HepG2 (cell line): ENCODE results near the gene MPG. TPM values are rescaled to one million over a fixed set of nuclear protein-coding genes. Genes with fewer than 3 reads are reported as not detected.

Experiments used
- DDIT3 ChIP-seq: sonication (generic); formaldehyde crosslinking; IDR thresholded peaks from 2 replicates; pipeline ENCODE4 v1.4.0; 2020; ENCODE audit warnings: mild to moderate bottlenecking, missing genetic modification reagents
- GATAD2A ChIP-seq: IDR thresholded peaks from 2 replicates; pipeline ENCODE4 v1.6.1; 2016
- GTF2F1 ChIP-seq: fragments of 150-350 bp; IDR thresholded peaks from 2 replicates; pipeline ENCODE4 v1.6.1; 2014; ENCODE audit warnings: low read length
- JDP2 ChIP-seq: sonication (generic); formaldehyde crosslinking; IDR thresholded peaks from 2 replicates; pipeline ENCODE4 v1.8.1; 2022; ENCODE audit warnings: missing genetic modification reagents, borderline replicate concordance
- KLF12 ChIP-seq: sonication (generic); formaldehyde crosslinking; IDR thresholded peaks from 2 replicates; pipeline ENCODE4 v1.4.0; 2020; ENCODE audit warnings: missing genetic modification reagents, borderline replicate concordance
- MNT ChIP-seq: fragments of 450-650 bp; IDR thresholded peaks from 2 replicates; pipeline ENCODE4 v1.6.1; 2016
- ONECUT2 ChIP-seq: sonication (generic); formaldehyde crosslinking; IDR thresholded peaks from 2 replicates; pipeline ENCODE4 v1.4.0; 2020; ENCODE audit warnings: missing genetic modification reagents
- POLR2G ChIP-seq: fragments of 200-400 bp; formaldehyde crosslinking; IDR thresholded peaks from 2 replicates; pipeline ENCODE4 v1.6.1; 2018; ENCODE audit warnings: mild to moderate bottlenecking, low read depth, low read length, moderate library complexity
- RORA ChIP-seq: sonication (generic); formaldehyde crosslinking; IDR thresholded peaks from 2 replicates; pipeline ENCODE4 v1.5.0; 2020; ENCODE audit warnings: mild to moderate bottlenecking, missing genetic modification reagents, moderate library complexity
- SALL1 ChIP-seq: sonication (generic); formaldehyde crosslinking; IDR thresholded peaks from 2 replicates; pipeline ENCODE4 v1.8.0; 2022; ENCODE audit warnings: mild to moderate bottlenecking, missing genetic modification reagents
- TRAFD1 ChIP-seq: sonication (generic); formaldehyde crosslinking; IDR thresholded peaks from 2 replicates; pipeline ENCODE4 v1.5.1; 2020; ENCODE audit warnings: missing genetic modification reagents, mild to moderate bottlenecking, borderline replicate concordance
- U2AF2 ChIP-seq: fragments of 200-400 bp; formaldehyde crosslinking; IDR thresholded peaks from 2 replicates; pipeline ENCODE4 v1.6.1; 2017; ENCODE audit warnings: low read depth, mild to moderate bottlenecking, low read length
- XBP1 ChIP-seq: sonication (generic); formaldehyde crosslinking; IDR thresholded peaks from 2 replicates; pipeline ENCODE4 v1.5.0; 2020; ENCODE audit warnings: missing genetic modification reagents
- ZBTB1 ChIP-seq: sonication (generic); formaldehyde crosslinking; IDR thresholded peaks from 2 replicates; pipeline ENCODE4 v1.4.0; 2020; ENCODE audit warnings: missing genetic modification reagents, borderline replicate concordance
- ZBTB7B ChIP-seq: sonication (generic); formaldehyde crosslinking; IDR thresholded peaks from 2 replicates; pipeline ENCODE4 v1.4.0; 2020; ENCODE audit warnings: missing genetic modification reagents
- ZFP37 ChIP-seq: sonication (generic); formaldehyde crosslinking; IDR thresholded peaks from 2 replicates; pipeline ENCODE4 v1.4.0; 2020; ENCODE audit warnings: missing genetic modification reagents, borderline replicate concordance
- ZNF263 ChIP-seq: sonication (generic); formaldehyde crosslinking; IDR thresholded peaks from 2 replicates; pipeline ENCODE4 v1.4.0; 2020; ENCODE audit warnings: missing genetic modification reagents
- ZNF317 ChIP-seq: sonication (generic); formaldehyde crosslinking; IDR thresholded peaks from 2 replicates; pipeline ENCODE4 v1.5.0; 2020; ENCODE audit warnings: mild to moderate bottlenecking, missing genetic modification reagents
- ZNF558 ChIP-seq: sonication (generic); formaldehyde crosslinking; IDR thresholded peaks from 2 replicates; pipeline ENCODE4 v1.9.0; 2022; ENCODE audit warnings: mild to moderate bottlenecking, missing genetic modification reagents, borderline replicate concordance
- ZNF569 ChIP-seq: sonication (generic); formaldehyde crosslinking; IDR thresholded peaks from 2 replicates; pipeline ENCODE4 v1.5.0; 2020; ENCODE audit warnings: mild to moderate bottlenecking, missing genetic modification reagents, moderate library complexity, borderline replicate concordance
- ZNF572 ChIP-seq: sonication (generic); formaldehyde crosslinking; IDR thresholded peaks from 2 replicates; pipeline ENCODE4 v1.5.1; 2020; ENCODE audit warnings: mild to moderate bottlenecking, missing genetic modification reagents
- ZSCAN25 ChIP-seq: sonication (generic); formaldehyde crosslinking; IDR thresholded peaks from 2 replicates; pipeline ENCODE4 v1.8.0; 2022; ENCODE audit warnings: mild to moderate bottlenecking, missing genetic modification reagents
- polyA plus RNA-seq, 8 experiments: library from polyadenylated mRNA; depleted of rRNA in 3 of 8; stranded (reverse) in 7 of 8; unstranded in 1 of 8; fragments of >200 nt; fragmentation: Illumina TruSeq in 4 of 8; extraction: Trizol in 4 of 8; gene quantifications; 2 replicates each; pipeline versions ENCODE4 v1.2.1 to v1.2.3, GENCODE V29; 2011 to 2016; ENCODE audit warnings: low read depth in 4 of 8, missing spikeins in 1 of 8, mixed read lengths in 1 of 8; ENCODE audit not compliant: insufficient read depth in 1 of 8
- total RNA-seq, 5 experiments: library from RNA; depleted of rRNA; stranded (reverse); fragments of >200 nt; fragmentation: Illumina TruSeq; extraction: Trizol; gene quantifications; 2 replicates each; pipeline ENCODE4 v1.2.3, GENCODE V29; 2016; ENCODE audit warnings: low read depth in 1 of 5
- TF ChIP-seq, protein P1 (sequence below): sonication (generic); formaldehyde crosslinking; IDR thresholded peaks from 2 replicates; pipeline ENCODE4 v1.5.0; 2020; ENCODE audit warnings: missing genetic modification reagents
- TF ChIP-seq, protein P2 (sequence below): sonication (generic); formaldehyde crosslinking; IDR thresholded peaks from 2 replicates; pipeline ENCODE4 v1.4.0; 2020; ENCODE audit warnings: missing genetic modification reagents, borderline replicate concordance
- TF ChIP-seq, protein P3 (sequence below): IDR thresholded peaks from 2 replicates; pipeline ENCODE4 v1.6.1; 2018; ENCODE audit warnings: missing genetic modification reagents, mild to moderate bottlenecking, missing compliant biosample characterization

The MPG gene
- total and polyA plus RNA-seq, 2 of the 13 experiments (the other 11 are each of a cell fraction or from before 2014, with no cell fraction given) = 59.1 to 62.5 TPM

DNA sequence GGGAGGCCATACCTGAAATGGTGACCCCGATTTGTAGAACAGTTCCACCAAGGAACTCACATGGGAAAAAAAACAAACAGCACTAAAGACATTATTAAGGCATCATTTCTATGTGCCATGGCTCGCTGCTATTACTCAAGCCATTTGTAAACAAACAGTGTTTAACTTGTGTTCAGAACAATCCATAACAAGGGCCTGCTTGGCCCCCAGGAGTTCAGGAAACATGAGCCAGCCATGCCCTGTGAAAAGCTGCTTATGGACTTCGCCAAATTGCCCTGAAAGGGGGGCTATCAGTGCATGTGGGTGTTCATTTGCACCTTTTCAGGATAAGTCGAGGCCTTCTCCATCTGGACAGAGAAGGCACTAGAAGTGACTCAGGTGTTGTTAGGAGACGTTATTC lies 32.6 kb upstream of the MPG start (continued):
- TF ChIP-seq, protein P1, sequence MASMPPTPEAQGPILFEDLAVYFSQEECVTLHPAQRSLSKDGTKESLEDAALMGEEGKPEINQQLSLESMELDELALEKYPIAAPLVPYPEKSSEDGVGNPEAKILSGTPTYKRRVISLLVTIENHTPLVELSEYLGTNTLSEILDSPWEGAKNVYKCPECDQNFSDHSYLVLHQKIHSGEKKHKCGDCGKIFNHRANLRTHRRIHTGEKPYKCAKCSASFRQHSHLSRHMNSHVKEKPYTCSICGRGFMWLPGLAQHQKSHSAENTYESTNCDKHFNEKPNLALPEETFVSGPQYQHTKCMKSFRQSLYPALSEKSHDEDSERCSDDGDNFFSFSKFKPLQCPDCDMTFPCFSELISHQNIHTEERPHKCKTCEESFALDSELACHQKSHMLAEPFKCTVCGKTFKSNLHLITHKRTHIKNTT (CRISPR knock-in tag) = no peak
- TF ChIP-seq, protein P2, sequence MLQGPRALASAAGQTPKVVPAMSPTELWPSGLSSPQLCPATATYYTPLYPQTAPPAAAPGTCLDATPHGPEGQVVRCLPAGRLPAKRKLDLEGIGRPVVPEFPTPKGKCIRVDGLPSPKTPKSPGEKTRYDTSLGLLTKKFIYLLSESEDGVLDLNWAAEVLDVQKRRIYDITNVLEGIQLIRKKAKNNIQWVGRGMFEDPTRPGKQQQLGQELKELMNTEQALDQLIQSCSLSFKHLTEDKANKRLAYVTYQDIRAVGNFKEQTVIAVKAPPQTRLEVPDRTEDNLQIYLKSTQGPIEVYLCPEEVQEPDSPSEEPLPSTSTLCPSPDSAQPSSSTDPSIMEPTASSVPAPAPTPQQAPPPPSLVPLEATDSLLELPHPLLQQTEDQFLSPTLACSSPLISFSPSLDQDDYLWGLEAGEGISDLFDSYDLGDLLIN (CRISPR knock-in tag) = no peak
- no peak for TF ChIP-seq ZFP37 (CRISPR knock-in tag)
- no peak for TF ChIP-seq TRAFD1 (CRISPR knock-in tag)
- TF ChIP-seq JDP2 = no peak
- TF ChIP-seq XBP1 (CRISPR knock-in tag) = no peak
- no peak for TF ChIP-seq ZNF572 (CRISPR knock-in tag)
- TF ChIP-seq RORA (CRISPR knock-in tag) = no peak
- no peak for TF ChIP-seq ZBTB1
- no peak for TF ChIP-seq ZNF263
- TF ChIP-seq MNT = no peak
- TF ChIP-seq GATAD2A (CRISPR knock-in tag) = peak; percentile 85
- no peak for TF ChIP-seq ZNF569 (CRISPR knock-in tag)
- no peak for TF ChIP-seq ZNF317
- no peak for TF ChIP-seq DDIT3 (CRISPR knock-in tag)
- TF ChIP-seq KLF12 (CRISPR knock-in tag) = no peak
- TF ChIP-seq U2AF2 = no peak
- TF ChIP-seq, protein P3, sequence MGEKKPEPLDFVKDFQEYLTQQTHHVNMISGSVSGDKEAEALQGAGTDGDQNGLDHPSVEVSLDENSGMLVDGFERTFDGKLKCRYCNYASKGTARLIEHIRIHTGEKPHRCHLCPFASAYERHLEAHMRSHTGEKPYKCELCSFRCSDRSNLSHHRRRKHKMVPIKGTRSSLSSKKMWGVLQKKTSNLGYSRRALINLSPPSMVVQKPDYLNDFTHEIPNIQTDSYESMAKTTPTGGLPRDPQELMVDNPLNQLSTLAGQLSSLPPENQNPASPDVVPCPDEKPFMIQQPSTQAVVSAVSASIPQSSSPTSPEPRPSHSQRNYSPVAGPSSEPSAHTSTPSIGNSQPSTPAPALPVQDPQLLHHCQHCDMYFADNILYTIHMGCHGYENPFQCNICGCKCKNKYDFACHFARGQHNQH = 0 out of 2 replicates have a peak, but pooled peaks have one; percentile 44
- no peak for TF ChIP-seq POLR2G
- peak; percentile 86 for TF ChIP-seq SALL1 (CRISPR knock-in tag)
- no peak for TF ChIP-seq GTF2F1
- TF ChIP-seq ZNF558 = no peak
- peak; percentile 53; the same call in 1 of the 2 replicates for TF ChIP-seq ZBTB7B
- TF ChIP-seq ONECUT2 (CRISPR knock-in tag) = no peak
- TF ChIP-seq ZSCAN25 (CRISPR knock-in tag) = no peak
